ENCODE data around the gene ANTKMT. TPM values are rescaled to one million over a fixed set of nuclear protein-coding genes. Genes with fewer than 3 reads are reported as not detected.

The ANTKMT gene
- total RNA-seq, 4 donors from 2014 or later = 6.2 to 21.1 (median 19.1) TPM

DNA sequence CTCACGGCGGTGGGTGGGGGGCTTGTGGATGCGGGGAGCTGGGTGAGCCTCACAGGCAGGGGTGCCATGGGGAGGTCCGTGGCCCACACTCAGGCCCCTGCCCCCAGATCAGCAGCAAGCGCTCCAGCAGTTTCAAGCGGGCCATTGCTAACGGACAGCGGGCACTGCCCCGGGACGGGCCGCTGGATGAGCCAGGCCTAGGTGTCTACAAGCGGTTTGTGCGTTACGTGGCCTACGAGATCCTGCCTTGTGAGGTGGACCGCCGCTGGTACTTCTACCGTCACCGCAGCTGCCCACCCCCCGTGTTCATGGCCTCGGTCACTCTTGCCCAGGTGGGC, 44.4 kb upstream of the ANTKMT start:
- Histone ChIP-seq H3K4me1 (peaks cover 0 to 19% of the 10 kb centered on the region in 2 donors), H3K4me3 (no peak overlapping the region), H3K36me3 (no peaks in the 10 kb centered on the region), H3K9me3 (no peaks in the 10 kb centered on the region), H3K27me3 (no peaks in the 10 kb centered on the region), H3K27ac (no peak overlapping the region)
- TF ChIP-seq POLR2A (IDR thresholded peaks at IDR 0.05) = no peak
- TF ChIP-seq, protein P1, sequence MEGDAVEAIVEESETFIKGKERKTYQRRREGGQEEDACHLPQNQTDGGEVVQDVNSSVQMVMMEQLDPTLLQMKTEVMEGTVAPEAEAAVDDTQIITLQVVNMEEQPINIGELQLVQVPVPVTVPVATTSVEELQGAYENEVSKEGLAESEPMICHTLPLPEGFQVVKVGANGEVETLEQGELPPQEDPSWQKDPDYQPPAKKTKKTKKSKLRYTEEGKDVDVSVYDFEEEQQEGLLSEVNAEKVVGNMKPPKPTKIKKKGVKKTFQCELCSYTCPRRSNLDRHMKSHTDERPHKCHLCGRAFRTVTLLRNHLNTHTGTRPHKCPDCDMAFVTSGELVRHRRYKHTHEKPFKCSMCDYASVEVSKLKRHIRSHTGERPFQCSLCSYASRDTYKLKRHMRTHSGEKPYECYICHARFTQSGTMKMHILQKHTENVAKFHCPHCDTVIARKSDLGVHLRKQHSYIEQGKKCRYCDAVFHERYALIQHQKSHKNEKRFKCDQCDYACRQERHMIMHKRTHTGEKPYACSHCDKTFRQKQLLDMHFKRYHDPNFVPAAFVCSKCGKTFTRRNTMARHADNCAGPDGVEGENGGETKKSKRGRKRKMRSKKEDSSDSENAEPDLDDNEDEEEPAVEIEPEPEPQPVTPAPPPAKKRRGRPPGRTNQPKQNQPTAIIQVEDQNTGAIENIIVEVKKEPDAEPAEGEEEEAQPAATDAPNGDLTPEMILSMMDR (IDR thresholded peaks at IDR 0.05) = no peak
- DNase-seq = no peak
- intact Hi-C loops (cut with DNase I; ENCODE audit: low total_unique reads) = no loop called here

DNA sequence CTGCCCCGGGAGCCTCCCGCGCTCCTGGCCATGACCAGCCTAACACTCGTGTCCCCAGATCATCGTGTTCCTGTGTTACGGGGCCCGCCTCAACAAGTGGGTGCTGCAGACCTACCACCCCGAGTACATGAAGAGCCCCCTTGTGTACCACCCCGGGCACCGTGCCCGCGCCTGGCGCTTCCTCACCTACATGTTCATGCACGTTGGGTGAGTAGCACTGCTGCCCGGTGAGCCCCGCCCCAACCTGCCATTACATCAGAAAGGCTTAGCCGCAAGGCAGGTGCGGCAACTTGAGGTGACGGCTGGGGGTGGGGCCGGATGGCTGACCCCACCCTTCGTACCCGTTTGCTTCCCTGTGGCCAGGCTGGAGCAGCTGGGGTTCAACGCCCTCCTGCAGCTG, 44.0 kb upstream of the ANTKMT start:
- H3K4me3 ChIP-seq = no peak overlapping the region
- H3K27ac ChIP-seq = no peak overlapping the region
- DNase-seq = no peak
- H3K36me3 ChIP-seq = no peaks in the 10 kb centered on the region
- peaks cover 0 to 22% of the 10 kb centered on the region in 2 donors for H3K4me1 ChIP-seq
- intact Hi-C loops (cut with DNase I; ENCODE audit: low total_unique reads) = no loop called here
- TF ChIP-seq, protein P1 (IDR thresholded peaks at IDR 0.05) = no peak
- TF ChIP-seq POLR2A (IDR thresholded peaks at IDR 0.05) = no peak
- no peaks in the 10 kb centered on the region for H3K9me3 ChIP-seq
- H3K27me3 ChIP-seq = no peaks in the 10 kb centered on the region

DNA sequence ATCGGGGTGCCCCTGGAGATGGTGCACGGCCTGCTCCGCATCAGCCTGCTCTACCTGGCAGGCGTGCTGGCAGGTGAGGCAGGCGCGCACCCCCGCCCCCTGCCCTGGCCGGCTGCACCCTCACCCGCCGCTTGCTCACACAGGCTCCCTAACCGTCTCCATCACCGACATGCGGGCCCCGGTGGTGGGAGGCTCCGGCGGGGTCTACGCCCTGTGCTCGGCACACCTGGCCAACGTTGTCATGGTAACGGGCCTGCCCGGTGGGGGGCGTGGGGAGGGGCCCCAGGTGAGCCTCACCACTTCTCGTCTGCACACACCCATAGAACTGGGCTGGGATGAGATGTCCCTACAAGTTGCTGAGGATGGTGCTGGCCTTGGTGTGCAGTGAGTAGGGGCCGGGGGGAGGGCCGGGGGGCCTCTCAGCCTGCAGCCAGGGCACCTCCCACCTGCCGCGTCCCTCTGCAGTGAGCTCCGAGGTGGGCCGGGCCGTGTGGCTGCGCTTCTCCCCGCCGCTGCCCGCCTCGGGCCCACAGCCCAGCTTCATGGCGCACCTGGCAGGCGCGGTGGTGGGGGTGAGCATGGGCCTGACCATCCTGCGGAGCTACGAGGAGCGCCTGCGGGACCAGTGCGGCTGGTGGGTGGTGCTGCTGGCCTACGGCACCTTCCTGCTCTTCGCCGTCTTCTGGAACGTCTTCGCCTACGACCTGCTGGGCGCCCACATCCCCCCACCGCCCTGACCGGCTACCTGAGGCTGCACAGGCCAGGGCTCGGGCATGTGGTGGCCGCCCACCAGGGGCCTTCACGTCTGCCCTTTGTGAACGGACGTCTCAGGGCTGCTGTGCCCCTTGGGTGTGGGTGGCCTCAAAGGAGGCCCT, 43.4 kb upstream of the ANTKMT start:
- H3K4me1 ChIP-seq = peaks cover 0 to 25% of the 10 kb centered on the region in 2 donors
- no peak for DNase-seq
- H3K27me3 ChIP-seq = no peaks in the 10 kb centered on the region
- H3K9me3 ChIP-seq = no peaks in the 10 kb centered on the region
- no peak overlapping the region for H3K27ac ChIP-seq
- H3K36me3 ChIP-seq = no peaks in the 10 kb centered on the region
- TF ChIP-seq POLR2A (IDR thresholded peaks at IDR 0.05) = no peak
- TF ChIP-seq, protein P1 (IDR thresholded peaks at IDR 0.05) = no peak
- intact Hi-C loops (cut with DNase I; ENCODE audit: low total_unique reads) = no loop called here
- H3K4me3 ChIP-seq = no peak overlapping the region

DNA sequence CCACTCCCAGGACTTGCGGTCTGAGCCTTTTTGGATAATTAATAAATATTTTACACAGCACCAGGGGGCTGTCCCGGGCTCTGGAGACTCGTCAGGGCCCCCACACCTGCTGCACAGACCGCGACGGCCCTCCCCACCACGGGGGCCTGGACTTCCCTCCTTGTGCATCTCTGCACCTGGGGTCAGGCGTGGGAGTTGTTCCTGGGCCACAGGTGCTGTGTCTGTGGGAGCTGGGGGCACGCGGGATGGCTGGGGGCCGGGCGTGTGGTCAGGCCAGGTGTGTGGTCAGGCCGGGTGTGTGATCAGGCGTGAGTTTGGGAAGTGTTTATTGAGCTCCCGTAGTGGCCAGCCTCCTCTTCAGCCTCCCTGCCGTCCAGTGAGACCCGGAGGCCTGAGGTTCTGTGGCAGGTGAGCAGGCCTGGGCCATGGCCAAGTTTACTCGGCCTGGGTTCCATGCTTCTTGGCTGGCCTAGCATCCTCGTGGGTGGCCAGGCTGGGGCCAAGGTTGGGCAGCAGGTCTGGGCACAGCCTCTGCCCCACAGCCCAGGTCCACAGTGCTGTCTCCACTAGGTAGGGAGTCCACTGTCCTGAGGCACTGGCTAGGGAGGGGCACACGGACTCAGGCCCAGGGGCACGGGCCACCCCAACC, 42.6 kb upstream of the ANTKMT start:
- Histone ChIP-seq H3K27ac (no peak overlapping the region), H3K4me3 (no peak overlapping the region), H3K9me3 (no peaks in the 10 kb centered on the region), H3K4me1 (peaks cover 0 to 28% of the 10 kb centered on the region in 2 donors), H3K27me3 (no peaks in the 10 kb centered on the region), H3K36me3 (no peaks in the 10 kb centered on the region)
- intact Hi-C loops (cut with DNase I; ENCODE audit: low total_unique reads) = no loop called here
- no peak for DNase-seq
- TF ChIP-seq POLR2A (IDR thresholded peaks at IDR 0.05) = no peak

DNA sequence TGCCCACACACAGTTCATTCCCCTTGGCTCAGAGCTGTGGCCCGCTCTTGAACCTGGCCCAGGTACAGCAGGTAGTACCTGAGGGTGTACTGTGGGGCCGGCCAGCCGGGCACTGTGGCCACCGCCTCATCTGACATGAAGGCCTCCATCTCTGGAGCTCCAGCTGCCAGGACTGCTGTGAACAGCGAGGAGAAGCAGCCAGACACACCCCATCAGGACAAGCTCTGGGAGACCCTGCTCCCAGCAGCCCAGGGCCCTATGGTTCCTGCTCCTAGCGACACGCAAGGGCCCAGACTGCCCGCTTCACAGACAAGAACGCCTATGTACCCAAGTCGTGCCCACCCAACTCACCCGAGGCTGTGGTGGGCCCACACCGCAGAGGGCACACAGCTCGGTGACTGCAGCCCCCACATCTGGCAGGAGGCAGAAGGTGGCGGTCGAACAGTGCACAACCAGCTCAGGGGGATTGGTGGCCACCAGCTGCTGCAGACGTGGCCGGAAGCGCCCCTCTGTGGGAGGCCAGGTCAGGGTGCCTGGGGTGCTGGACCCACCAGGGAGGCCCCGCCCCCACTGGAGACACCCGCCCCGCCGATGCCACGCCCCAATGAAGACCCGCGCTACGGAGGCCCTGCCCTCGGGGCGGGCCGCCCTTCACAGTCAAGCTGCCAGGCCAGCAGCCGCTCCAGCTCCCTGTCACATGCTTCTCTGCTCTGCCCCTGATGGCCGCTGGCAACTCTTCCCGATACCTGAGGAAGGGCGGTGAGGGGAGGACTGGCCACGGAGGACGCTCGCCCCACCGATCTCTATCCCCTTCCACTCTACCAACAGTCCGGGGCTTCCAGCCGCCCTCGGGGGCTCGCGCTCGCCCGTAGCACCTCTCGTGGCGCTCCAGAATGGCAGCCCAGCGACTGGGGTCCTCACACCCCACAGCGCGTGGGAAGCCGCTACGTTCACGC, 41.8 kb upstream of the ANTKMT start:
- intact Hi-C loops (cut with DNase I; ENCODE audit: low total_unique reads) = no loop called here
- H3K27me3 ChIP-seq = no peaks in the 10 kb centered on the region
- DNase-seq = peak; percentile 70 to 73
- peaks cover 0 to 34% of the 10 kb centered on the region in 2 donors for H3K4me1 ChIP-seq
- H3K27ac ChIP-seq = peak overlapping the region; percentile 65 to 96
- peak overlapping the region; percentile 43 to 82 for H3K4me3 ChIP-seq
- no peaks in the 10 kb centered on the region for H3K9me3 ChIP-seq
- no peak for TF ChIP-seq POLR2A (IDR thresholded peaks at IDR 0.05)
- TF ChIP-seq, protein P1 (IDR thresholded peaks at IDR 0.05) = no peak
- no peaks in the 10 kb centered on the region for H3K36me3 ChIP-seq
